GM12872 (cell line): ENCODE results near the gene ZNF618.

ENCODE experiments used
- TF ChIP-seq, protein P1 (sequence below): IDR thresholded peaks from 3 replicates; pipeline ENCODE4 v1.5.1; 2011; ENCODE audit warnings: low read depth, mild to moderate bottlenecking, low read length, moderate library complexity; ENCODE audit not compliant: insufficient read depth

Gene ZNF618

DNA sequence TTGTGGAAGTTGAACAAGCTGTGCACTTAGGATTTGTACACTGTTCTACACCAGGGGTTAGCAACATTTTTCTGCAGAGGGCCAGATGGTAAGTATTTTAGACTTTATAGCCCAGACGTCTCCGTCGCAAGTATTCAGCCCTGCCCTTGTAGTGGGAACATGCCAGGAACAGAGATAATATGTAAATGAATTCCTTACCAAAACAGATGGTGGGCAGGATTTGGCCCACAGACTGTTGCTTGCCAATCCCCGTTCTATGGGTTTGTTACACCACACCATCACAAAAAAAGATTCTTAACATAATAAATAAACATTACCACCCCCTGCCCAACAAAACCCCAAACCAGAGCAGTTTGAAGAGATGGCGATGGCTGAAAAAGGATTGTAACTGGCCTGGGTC lies 127.6 kb downstream of the ZNF618 start:
- TF ChIP-seq, protein P1, sequence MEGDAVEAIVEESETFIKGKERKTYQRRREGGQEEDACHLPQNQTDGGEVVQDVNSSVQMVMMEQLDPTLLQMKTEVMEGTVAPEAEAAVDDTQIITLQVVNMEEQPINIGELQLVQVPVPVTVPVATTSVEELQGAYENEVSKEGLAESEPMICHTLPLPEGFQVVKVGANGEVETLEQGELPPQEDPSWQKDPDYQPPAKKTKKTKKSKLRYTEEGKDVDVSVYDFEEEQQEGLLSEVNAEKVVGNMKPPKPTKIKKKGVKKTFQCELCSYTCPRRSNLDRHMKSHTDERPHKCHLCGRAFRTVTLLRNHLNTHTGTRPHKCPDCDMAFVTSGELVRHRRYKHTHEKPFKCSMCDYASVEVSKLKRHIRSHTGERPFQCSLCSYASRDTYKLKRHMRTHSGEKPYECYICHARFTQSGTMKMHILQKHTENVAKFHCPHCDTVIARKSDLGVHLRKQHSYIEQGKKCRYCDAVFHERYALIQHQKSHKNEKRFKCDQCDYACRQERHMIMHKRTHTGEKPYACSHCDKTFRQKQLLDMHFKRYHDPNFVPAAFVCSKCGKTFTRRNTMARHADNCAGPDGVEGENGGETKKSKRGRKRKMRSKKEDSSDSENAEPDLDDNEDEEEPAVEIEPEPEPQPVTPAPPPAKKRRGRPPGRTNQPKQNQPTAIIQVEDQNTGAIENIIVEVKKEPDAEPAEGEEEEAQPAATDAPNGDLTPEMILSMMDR = no peak

DNA sequence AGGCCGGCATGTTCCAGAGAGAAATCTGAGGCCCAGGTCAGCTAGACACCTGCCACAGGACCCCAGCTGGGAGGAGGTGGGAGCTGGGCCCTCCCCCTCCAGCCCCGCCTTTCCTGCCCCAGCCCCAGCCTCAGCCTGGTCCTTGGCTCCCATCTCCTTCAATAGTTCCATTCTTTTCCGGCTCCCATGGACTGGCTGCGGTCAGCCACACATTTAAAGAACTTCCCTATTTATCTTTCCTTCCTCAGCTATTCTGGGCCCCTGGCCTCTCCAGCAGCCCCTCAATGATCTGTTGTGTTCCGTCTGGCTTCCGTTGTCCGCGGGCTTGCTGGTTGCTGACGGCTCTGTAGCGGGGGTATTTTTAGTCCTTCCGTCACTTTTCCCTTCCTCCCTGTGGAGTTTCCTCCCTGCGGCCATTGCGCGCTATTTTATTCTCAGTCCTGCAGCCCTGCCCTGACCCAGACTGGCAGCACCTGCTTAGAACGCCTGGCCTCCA lies 128.2 kb downstream of the ZNF618 start:
- TF ChIP-seq, protein P1 = no peak

GRCh38 chr9:114005371-114006154 lies 129.5 kb downstream of the ZNF618 start:
- TF ChIP-seq, protein P1 = no peak

- TF ChIP-seq, protein P1 = no peak
Observed at GRCh38 chr9:114006155-114006550, 130.0 kb downstream of the ZNF618 start.

DNA sequence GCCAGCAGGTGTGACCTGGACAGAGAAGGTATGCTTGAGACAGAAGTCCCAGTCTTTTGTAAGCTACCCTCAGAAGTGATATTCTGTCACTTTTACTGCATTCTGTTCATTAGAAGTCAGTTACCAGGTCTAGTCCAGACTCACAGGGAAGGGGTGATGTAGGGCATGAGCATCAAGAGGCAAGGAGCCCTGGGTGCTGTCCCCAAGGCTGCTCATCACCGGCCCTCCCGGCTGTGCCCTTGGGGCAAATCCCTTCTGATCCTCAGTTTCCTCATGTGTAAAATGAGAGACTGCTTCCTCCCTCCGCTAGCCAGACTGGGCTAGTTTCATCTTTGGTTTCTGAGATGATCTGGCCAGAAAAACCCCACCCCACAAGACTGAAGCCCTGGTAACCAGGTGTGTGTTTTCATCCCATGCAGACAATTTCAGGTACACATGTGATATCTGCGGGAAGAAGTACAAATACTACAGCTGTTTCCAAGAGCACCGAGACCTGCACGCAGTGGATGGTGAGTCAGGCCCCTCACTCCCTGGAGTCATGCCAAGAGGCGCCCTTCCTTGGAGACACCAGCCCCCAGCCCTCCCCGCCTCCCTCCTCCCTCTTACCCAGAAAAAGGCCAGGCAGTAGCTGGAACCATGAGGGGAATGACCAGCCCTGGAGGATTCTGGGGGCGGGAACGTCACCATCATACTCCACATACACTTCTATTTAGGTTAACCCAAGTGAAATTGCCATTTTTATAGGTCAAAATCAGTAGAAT lies 131.0 kb downstream of the ZNF618 start:
- TF ChIP-seq, protein P1 = no peak

DNA sequence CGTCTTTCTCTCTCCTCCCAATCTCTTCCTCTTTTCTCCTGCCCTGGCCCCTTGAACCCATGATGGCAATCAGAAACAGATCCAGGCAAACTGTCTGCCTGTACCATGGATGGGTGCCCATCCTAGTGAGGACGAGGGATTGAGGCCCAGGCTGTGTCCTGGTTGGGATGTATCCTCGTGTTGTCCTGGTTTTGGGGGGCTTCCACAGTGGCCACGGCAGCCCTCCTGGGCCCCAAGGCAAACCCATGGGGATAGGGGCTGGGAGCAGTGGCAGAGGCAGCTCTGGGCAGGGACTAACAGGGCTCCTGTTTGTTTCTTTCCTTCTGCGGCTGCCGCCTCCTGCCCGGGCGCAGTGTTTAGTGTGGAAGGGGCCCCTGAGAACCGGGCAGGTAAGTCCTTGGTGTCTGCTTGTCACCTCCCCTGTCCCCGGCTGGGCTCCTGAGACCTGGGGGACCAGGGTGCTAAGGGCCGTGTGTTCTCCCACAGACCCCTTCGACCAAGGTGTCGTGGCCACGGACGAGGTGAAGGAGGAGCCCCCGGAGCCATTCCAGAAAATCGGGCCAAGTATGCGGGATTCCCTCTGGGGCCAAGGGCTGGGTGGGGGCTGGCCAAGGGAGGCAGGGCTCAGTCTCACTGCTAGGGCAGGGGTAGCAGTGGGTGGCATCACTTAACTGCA lies 132.0 kb downstream of the ZNF618 start:
- TF ChIP-seq, protein P1 = no peak
